Activated T-cell treated with anti-CD3 and anti-CD28 coated beads, Interleukin-2, amount 50 U/mL, for 1 hour (primary cell): Measurements from ENCODE around the gene YEATS2.

Experiments used
- DNase-seq: peaks from one replicate; pipeline ENCODE4 v3.0.0-alpha.2; 2020

Gene YEATS2

DNA sequence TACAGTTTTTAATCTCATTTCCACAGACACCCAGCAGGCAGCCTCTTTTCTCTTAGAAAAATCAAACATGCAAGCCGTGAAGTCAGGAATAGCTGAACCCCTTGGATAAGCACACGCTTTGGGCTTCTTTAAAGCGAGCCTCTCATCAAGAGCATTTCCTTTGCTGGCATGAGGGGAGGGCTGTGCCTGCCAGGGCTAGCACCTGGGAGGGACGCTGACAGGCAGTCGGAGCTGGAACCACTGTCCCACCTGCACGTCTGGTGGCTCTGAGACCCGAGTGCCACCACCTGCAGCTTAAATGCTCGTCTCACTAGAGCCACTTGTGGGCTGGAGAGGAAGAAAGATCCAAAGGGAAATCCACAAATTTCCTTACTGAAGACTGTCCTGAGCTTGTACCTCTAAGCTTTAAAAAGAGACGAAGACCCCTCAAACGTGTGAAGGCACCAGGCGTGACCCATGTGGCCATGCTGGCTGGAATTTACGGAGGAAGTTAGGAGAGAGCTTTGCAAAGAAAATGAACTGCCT is 118.4 kb downstream of the YEATS2 start:
- no peak for DNase-seq

DNA sequence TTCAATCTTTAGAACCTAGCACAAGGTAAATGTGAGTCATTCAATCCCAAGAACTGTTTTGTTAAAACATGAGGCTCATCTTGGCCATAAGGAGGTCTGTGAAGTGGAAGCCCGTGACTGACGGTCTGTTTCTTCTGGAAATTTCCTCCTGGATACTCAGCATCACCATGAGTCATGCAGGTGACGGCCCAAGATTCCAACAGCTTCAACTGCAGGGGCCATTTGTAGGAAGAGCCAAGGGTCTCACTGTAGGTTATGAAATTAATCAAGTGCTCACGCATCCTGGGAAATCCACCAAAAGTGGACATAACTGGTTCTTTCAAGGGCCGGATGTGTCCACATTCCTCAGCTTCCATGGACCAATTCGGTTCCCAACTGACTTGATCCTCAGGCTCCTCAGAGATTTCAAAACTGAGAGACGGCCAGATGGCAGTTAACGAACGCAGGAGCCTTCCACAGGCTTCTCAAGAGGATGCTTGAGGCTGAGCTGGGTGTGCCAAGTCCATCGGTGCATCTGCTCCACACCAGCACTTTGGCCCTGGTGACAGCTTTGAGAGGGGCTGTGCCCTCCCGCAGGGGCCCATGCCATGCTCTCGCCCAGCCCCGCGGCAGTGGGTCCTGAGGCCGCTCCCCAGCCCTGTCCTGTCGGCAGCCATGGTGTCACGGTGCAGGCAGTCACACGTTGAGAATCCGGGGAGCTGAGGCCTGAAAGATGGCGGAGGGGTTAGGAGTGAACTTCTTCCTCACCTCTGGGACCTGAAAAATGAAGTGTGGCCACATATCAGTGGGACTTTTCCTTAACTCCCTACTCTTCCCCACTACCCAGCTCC is 119.3 kb downstream of the YEATS2 start:
- DNase-seq: no peak

DNA sequence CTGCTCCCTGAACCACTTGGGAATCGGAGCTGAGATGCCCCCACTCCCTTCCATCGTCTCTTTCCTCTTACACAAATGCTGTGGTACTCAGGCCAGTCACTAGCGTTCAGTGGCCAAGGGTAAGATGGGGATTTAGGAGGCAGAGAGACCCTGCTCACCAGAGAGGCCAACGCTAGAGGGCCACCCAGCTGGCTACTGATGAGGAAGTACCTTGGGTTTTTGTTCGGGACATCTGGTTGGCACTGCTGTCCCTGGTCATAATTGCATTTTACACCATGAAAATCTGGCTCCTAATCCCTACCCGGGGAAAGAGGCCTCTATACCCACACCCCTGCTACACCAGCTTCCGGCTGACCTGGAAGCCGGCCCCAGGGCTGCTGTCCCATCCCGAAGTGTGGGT is 120.0 kb downstream of the YEATS2 start:
- DNase-seq: no peak

DNA sequence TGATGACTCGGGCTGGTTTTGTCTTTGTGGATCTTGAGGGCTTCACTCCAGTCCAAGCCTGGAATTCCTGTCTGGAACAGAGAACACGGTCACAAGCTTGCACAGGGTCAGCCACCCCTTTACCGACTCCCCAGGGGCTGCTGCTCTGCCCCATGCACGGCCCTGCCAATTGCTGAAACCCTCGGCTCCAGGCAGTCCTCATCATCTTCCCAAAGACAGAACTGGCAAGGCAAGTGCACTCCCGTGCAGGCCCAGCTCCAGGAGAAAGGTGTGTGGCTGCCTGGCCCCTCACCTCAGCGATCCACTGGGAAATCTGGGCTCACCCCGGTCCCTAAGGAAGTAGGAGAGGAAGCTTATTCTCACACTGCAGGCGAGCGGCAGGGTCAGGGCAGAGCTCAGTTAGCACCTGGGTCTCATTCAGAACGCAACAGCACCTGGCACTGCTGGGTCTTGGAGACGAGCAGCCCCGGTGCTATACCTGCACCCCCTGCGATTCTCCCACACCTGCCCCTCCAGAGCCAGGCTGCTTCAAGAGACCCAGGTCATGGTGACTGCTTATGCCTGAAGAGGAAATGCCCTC is 120.5 kb downstream of the YEATS2 start:
- no peak for DNase-seq

DNA sequence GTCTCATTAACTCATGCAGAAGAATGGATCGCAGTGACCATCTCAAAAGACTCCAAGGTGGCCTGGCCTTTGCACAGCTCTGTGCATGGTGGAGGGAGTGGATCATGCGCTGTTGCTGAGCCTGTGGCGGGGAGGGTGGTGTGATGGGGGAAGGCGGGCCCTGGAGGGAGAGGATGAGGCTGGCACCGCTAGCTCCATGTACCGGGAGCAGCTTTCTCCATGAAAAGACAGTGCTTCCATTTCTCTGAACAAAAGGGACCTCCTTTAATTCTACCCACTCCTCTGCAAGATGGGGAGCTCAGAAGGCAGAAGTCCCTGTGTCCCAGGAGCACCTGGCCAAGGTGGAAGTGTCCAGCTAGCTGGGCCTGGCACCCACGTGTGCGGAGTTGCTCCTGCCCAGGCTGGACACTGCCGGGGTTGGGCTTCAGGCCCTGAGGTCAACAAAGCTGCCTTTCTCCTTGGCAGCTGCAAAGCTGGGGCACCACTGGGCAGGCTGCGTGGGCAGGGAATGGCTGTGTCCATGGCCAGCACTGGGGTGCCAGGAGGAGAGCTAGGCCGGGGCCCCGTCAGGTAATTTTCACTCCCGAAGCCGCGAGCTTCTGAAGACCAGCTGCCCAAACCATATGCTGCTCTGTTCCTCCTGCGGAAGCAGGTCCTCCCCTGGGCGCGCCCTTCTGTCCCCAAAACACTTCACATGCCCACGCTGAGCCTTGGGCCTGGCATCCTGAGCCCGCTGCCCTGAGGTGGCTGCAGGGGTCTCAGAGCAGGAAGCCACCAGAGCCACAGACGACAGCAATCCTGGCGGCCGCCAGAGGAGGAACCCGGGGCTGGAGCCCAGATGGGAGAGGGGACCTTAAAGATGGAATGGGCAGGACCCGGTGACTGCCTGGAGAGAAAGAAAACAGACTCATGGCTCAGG is 121.4 kb downstream of the YEATS2 start:
- DNase-seq: no peak

DNA sequence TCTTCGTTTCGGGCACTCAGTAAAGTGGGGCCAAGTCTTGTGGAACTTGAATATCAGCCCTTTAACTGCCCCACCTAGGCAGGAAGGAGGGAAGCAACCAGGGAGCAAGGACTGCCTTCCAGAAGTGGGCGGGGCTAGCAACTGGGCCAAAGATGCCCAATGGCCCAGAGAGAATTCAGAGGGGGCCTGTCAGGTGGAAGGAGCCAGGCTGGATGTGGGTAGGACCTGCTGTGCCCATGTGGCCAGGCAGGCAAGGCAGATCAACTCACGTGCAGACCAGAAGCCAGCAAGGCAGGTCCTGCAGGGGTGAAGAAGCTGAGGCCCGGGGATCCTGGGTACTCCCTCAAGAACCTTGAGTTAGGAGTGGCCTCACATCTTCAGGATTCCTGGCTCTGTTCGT is 122.2 kb downstream of the YEATS2 start:
- DNase-seq: no peak

DNA sequence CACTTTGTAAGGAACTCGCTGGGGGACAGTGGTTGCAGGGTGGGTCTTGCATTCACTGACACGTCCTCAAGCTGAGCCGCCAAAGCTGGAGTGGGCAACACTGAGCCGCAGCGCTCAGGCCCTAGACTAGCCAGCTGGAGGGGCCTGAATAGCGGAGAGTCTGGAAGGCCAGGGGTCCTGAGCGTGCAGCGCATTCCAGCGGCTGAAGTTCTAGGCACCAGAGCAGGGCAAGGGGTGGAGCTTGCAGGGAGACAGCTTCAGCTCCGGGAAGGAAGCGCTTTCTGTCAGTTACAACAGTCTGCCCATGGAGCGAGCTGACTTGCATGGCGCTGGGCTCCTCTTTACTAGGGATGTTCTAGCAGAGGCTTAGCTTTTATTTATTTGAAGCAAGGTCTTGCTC is 125.0 kb downstream of the YEATS2 start:
- DNase-seq: no peak

DNA sequence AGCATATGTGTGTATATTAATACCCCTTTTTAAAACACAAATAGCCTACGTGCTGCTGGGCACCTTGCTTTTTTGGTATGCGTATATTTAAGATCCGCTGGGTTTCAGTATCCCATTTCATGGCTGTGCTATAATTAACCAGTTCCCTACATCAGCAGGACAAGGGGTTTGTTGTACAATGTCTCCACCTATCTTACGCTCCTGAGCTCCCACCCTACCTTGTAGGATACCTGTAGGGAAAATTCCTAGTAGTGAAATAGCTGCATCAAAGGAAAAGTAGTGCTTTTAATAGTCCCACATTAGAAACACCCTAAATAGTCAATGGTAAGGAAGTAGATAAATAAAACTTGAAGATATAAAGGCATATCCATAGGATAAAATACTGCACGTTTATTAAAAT is 126.4 kb downstream of the YEATS2 start:
- no peak for DNase-seq

DNA sequence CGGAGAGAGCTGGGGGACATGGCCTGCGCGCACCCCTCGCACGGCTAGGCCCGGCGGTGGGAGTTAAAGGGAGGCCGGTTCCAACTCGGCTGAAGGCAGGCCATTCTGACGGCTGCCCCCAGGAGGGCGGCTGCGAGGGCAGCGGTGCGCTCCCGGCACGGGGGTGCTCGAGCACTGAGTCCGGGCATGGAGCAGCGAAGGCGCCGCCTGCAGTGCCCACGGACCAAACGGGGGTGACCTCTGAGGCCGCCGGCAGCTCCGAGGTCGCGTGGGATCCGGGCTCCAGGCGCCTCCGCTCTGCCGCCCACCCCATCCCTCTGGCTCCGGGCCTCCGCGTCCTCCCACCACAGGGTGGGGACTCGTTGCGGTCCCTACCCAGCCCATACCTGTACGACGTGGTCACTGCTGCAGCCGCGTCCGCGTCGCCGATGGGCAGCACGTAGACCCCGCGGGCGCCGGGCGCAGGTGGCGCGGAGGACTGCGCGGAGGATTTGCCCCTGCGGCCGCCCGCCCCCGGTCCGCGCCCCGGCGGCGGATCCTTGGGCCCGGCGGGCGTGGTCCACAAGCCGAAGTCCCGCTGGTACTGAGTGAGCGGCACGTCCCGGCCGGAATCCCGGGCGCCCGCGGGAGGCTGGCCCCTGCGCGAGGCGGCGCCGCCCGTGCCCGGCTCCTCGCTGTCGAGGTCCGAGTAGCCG is 127.3 kb downstream of the YEATS2 start:
- DNase-seq: peak; percentile 40

DNA sequence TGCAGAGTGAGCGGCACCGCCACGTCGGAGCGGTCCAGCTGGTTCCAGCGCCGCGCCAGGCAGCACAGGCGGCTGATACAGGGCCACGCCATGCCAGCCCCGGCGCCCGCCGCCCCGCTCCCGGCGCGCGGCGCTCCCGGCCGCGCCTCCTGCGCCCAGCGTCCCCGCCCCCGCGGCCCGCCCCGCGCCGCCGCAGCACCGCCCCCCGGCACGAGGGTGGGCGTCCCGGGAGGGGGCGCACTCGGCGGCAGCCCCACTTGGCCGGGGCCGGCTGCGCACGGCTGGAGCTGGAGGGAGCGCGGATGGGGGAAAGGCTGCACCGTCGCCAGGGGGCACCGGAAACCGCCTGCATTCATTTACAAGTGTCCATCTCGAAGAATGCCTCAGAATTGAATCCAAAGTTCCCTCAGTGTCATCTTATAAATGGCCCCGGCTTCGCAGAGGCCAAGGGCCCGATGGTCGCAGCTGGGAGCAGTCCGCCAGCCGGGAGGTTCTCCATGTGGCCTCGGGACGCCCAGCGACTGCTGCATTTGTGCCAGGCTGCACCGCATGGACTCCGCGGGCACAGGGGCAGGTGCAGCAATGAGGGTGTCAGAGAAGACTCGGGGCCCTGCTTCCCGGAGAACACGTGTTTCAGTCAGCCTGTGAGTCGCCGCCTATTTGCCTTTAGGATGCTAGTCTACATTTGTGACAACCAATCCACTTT is 128.0 kb downstream of the YEATS2 start, which contains the start of gene MAP6D1:
Gene MAP6D1, minus strand, starts transcription at position 122 of the 706 bp plus-strand sequence. Its CDS starts 30 bp downstream, at position 92.
- peak; percentile 67 for DNase-seq

DNA sequence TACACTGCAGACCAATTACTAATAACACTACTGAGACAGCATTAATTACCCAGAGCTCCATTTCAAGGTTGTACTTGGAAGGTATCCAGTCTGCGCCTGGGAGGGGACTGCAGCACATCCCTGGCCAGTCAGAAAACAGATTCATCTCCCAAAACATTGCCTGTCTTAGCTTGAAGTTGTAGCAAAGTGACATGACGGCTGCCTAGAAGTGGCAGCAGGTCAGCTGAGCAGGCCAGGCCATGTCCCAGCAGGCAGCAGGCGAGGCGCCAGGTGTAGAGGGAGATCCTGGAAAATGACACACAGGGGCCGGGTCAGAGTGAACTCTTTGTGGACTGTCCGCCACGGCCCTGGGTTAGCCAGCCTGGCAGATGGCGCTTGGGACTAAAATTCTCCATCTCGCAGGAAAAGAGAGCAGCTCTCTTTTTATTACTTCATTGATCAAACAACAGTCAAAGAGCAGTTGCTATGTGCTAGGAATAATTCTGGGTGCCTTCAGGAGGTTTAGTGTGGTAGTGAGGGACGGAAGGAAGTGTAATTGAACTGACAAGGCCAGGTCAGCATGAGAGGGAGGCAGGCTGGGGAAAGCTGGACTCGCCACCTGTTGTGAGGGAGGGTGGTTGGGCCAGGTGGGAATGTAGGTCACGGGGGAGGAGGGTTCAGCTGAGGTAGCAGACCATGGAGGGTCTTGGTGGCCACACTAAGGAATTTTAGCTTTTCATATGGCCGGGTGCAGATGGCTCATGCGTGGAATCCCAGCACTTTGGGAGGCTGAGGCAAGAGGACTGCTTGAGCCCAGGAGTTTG is 129.1 kb downstream of the YEATS2 start:
- no peak for DNase-seq

DNA sequence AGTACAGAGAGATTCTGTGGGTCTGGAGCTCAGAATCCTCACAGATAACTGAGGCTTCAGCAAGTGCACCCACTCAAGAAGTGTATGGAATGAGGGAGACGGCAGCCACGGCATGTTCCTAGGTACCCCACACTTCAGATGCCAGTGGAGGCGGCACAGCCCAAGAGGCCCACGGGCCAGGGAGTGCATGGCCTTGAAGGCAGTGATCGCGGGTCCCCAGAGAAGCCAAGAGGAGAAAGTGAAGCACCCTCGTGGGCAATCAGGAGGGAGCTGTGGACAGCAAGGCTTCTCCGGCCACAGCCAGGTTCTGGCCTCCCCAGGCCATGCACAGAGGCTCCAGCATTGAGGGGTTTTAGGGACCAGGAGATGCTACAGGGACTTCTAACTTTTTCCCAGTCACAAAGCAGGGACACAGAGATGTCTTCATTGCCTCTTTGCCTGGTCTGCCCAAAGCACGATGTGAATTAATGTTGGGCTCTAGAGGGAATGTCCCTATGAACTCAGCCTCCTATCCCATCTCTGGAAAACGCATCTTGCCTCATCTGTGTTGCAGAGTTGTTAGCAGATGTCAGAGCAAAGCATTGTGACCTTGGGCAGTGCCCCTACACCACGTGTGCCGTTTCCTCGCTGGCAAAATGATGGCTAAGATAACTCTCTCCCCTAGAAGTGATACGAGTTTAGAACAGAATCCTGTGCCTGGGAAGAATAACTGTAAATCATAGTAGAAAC is 130.4 kb downstream of the YEATS2 start:
- DNase-seq: no peak

DNA sequence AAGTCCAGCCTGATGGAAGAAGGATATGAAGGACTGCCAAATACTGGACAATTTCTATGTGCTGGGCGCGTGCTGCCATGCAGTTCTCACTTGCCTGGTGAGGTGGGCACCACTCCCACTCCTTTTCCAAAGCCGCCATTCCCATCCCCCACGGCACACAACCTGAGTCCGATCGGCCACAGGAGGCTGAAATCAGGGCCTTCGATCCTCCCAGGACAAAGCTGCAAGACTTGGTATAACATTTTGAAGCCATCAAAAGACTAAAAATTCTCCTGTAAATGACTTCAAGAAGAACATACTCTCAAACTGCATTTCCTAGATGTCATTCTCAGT is 130.9 kb downstream of the YEATS2 start:
- no peak for DNase-seq

DNA sequence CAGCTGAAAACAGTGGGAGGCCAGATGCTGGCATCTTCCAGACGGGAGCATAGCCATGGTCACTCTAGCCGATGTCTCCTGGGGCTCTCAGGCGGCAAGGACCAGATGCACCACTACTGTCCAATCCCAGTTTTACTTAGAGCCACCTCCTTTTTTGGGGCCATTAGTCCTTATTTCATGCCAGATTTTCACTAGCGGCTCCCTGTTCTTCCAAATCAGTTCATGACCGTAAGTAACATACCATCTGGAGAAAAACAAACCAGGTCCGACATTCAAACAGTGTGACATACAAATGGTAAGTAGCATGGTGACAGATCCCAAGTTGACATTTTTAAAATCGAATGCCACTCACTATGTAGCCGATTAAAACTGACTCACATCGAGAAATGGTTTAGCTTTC is 131.9 kb downstream of the YEATS2 start:
- DNase-seq: no peak

DNA sequence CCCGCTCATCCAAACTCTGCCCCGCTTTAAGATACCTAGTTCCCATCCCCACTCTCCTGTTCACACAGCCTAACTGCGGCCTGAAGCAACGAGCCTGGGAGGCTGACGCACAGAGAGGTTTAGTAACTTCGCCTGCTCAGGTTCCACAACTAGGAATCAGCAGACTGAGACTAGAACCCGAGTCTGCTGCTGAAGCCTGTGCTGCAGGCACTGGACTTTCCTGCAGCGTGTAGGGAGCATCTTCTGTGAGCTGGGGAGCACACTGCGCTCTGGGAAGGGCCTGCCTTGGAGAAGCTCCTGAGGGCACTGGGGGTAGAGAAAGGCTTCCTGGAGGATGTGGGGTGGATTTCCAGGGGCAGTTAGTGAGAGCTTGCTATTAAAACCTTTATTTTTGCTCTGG is 132.6 kb downstream of the YEATS2 start:
- DNase-seq: no peak

DNA sequence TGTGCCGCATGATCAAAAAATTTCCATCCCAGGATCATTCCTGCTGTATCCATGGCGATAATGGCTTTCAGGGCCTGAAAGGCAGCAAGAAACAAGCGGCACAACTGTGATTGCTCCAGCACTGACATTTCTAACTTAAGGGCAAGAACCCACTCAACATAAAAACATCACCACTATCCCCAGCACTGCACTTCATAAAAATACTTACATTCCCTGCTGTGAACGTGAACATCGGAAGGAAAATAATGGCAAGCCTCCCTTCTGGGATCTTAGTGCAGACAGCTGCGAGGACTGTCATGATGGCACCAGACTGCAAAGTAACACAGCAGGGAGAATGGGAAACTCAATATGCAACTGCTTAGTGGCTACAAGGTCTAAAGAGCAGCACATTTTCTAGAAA is 135.9 kb downstream of the YEATS2 start:
- DNase-seq: no peak

DNA sequence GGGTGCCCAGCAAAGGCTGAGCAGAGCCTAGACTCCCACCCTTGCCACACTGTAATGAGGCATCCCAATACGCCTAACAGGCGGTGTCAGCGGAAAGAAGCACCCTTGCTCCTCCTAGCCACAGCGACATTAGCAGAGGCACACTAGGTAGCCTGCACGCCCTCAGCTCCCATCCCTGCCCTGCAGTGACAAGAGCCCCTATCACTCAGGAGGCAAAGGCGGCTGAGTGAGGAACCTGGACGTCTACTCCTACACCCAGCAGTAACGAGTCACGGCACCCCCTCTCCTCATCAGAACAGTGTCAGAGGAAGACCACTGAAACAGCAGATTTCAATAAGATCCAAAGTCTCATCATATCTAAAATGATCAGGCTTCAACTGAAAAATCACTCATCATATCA is 139.8 kb downstream of the YEATS2 start:
- DNase-seq: no peak

DNA sequence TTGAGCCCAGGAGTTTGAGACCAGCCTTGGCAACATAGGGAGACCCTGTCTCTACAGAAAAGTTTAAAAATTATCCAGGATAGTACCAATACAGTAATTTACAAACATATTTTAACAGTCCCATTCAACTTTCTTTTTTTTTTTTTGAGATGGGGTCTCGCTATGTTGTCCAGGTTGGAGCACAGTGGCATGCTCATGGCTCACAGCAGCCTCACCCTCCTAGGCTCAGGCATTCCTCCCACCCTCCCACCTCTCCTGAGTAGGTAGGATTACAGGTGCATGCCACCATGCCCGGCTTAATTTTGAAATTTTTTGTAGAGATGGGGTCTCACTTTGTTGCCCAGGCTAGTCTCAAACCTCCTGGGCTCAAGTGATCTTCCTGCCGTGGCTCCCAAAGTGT is 140.3 kb downstream of the YEATS2 start:
- DNase-seq: no peak

DNA sequence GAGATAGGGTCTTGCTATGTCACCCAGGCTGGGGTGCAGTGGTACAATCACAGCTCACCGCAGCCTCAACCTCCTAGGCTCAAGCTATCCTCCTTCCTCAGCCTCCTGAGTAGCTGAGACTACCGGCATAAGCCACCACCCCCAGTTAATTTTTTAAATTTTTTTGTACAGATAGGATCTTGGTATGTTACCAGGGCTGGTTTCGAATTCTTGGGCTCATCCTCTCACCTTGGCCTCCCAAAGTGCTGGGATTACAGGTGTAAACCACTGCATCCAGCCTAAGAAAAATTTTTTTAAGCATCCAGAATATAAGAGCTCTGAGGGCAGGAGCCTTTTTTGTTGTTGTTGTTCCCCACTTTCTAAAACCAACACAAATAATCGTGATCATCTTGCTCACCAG is 142.2 kb downstream of the YEATS2 start:
- no peak for DNase-seq

DNA sequence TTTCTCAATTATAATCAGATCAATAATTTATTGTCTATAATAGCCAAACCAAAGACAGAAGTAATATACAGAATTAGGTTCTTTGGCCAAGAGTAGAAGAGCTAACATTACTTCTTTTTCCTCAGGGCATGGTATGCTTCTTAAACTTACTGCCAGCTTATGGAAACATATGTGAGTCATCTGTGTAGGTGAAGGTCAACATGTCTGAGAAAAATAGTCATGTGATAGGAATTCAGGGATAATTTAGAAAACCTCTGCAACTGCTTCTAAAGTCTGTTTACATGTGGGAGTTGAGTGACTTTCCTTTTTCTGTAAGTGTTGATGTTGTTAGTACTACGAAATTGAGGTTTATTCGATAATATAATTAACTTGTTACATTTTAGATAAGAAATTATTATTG is 147.0 kb downstream of the YEATS2 start:
- DNase-seq: no peak

DNA sequence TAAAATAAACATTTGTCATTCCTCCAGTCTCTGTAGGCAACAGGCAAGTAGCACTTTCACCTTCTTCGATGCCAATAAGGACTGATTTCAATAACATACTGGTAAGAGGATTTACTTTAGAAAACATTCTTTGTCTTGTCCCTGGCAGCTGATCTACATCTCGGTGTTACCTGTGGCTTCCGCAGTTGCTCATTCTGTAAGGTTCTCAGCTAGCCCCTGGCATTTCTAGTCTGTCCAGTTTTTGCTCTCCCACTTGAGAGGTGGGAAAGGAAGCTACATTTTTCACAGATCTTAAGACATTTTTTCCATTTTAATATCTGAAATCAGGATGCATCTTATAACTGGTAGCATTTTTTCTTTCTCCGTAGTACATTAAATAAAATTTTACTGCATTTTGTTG is 147.5 kb downstream of the YEATS2 start:
- no peak for DNase-seq
